ENCODE results near the gene CEP57. TPM values are rescaled to one million over a fixed set of nuclear protein-coding genes. Genes with fewer than 3 reads are reported as not detected.
"Not testable (repeated sequence)": the region's sequence is repeated elsewhere in the genome, so short reads cannot be mapped to it uniquely, and the experiment has no call there.

Gene CEP57
- polyA plus RNA-seq, 1 donor = 121 TPM

DNA sequence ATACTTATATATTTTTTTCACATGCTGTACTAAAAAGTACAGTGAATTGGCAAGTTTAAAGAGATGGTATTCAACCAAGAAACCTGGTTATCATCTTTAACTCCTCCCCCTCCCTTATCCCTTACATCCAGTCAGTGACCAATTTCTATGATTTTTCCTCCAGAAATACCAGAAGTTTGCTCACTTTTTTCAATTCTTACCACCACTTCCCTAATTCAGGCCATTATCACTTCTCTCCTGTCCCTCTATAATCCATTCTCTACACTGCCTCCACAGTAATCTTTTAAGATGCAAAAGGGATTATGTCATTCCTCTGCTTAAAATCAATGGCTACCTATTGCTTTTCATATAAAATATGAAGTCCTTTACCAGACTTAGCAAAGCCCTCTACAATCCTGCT is 62.8 kb downstream of the CEP57 start:
- DNase-seq = no peak

DNA sequence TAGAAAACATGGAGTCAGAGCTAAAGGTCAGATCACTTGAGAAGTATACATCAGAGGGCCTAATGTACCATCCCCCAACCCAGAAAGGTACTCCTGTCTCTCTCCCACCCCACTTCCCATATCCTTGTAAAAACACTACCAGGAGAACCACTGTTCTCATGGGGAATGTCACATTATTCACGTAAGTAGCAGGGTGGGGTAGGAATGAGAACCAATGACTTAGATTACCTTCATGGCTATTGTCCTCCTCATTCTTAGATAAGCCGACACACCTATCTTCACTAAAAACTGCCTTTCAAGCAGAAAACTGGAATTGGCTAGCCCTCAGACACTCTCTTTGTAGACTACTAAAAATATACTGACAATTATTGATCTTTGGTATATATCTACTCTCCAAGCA is 63.6 kb downstream of the CEP57 start:
- DNase-seq = no peak

DNA sequence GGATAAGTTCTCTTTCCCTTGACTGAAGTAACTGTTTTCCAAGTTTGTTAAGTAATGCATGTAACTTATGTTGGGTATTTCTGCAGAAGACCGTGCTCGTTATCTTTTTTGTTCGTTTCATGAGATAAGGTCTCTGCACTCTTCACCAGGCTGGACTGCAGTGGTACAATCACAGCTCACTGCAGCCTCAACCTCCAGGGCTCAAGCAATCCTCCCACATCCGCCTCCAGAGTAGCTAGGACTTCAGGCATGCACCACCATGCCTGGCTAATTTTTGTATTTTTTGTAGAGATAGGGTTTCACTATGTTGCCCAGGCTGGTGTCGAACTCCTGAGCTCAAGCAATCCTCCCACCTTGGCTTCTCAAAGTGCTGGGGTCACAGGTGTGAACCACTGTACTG is 64.1 kb downstream of the CEP57 start:
- not testable (repeated sequence) for DNase-seq

DNA sequence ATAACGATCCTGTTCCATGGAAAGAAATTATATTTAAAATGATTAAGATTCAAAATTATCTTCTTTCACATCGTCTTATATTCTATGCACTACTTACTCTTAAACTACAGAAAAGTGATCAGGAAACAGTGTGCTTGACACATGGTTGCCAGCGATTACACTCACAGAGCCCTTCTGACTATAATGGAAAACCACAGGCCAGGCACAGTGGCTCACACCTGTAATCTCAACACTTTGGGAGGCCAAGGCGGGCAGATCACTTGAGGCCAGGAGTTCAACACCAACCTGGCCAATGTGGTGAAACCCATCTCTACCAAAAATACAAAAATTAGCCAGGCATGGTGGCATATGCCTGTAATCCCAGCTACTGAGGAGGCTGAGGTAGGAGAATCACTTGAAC is 69.7 kb downstream of the CEP57 start:
- not testable (repeated sequence) for DNase-seq

DNA sequence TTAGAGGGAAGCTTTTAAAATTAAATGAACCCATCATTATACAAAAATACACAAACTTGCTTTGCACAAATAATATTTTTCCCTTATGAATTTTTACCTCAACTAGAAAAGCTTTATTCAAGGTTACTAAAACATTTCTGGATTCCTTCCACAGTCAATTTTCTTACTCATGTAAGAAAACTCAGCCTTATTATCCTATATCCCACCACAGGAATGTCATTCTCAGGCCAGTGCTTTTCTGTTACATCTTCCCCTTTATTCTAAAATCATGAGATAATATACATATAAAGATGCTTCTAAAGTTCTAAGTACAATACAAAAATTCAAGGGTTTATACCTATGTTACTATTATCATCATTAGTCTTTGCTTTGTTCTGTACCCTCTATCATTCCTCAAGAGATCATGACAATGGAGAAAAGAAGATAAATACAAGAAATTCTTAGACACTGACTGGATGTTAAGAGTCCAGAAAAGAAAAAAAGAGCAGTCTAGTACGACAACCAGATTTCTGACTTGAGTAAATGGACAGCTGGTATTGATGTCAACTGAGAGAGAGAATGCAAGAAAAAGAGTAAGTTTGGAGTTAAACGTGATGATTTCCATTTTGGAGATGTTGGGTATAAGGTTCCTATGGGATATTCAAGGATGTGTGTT is 73.3 kb downstream of the CEP57 start:
- DNase-seq = no peak

DNA sequence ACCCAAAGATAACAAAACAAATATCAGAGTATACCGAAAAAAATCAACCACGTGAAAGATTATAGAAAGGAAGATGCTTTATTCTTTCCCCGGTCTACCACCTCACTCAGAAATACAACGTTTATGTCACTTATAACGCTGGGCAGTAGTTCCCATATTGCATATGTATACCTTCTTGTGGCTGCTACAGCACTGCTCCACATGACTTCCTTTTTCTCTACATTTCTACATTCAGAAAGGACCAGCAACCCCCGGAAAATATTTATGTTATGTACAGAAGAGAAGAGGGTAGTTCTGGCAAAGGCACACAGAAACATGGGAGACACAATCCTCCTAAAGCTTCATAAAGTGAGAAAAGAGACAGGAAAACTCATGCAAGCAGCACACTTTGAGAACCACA is 76.8 kb downstream of the CEP57 start:
- DNase-seq = no peak

DNA sequence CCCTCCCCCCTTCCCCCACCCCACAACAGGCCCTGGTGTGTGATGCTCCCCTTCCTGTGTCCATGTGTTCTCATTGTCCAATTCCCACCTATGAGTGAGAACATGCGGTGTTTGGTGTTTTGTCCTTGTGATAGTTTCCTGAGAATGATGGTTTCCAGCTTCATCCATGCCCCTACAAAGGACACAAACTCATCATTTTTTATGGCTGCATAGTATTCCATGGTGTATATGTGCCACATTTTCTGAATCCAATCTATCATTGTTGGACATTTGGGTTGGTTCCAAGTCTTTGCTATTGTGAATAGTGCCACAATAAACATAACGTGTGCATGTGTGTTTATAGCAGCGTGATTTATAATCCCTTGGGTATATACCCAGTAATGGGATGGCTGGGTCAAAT is 80.6 kb downstream of the CEP57 start:
- not testable (repeated sequence) for DNase-seq

DNA sequence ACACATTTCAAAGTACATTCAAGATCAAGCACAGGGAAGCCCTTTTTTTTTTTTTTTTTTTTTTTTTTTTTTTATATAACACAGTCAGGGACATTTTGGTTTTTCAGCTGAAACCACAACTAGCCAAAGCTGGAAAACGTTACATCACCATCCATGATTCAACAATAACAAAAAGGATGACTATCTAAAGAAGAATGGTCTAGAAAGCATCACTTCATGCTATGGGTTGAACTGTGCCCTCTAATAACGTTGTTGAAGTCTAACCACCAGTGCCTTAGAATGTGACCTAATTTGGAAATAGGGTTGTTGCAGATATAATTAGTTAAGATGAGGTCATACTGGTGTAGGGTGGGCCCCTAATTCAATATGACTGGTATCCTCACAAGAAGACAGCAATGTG is 87.0 kb downstream of the CEP57 start:
- no peak for DNase-seq

Other genes with a start within 250 kb of the CEP57 start
- 72.9 TPM for gene FAM76B, start 716 bp upstream of the CEP57 start, polyA plus RNA-seq (ENCODE audit: insufficient read length)
- 63.7 TPM for gene MTMR2, start 133.6 kb downstream of the CEP57 start, polyA plus RNA-seq (ENCODE audit: insufficient read length)